CD14-positive monocyte (primary cell): ENCODE data around the gene LMO7. TPM values are rescaled to one million over a fixed set of nuclear protein-coding genes. Genes with fewer than 3 reads are reported as not detected.

Experiments
- DNase-seq, 3 donors: peaks; one replicate each; pipeline ENCODE4 v3.0.0-alpha.2; 2011 to 2022
- H2AFZ ChIP-seq: 2 replicates; pipeline ENCODE4 v1.6.0; 2012; ENCODE audit warnings: mild to moderate bottlenecking, low read depth, low read length, inconsistent platforms; ENCODE audit not compliant: insufficient read depth, poor library complexity, severe bottlenecking
- H3K27ac ChIP-seq, 2 donors: 1 replicate in 1 of 2; 2 replicates in 1 of 2; pipeline ENCODE4 v1.5.1; 2012 to 2013; ENCODE audit warnings: low read length in 2 of 2, control low read depth in 1 of 2, inconsistent platforms in 1 of 2, low read depth in 1 of 2, mild to moderate bottlenecking in 1 of 2
- H3K27me3 ChIP-seq, 2 donors: one replicate each; pipeline versions ENCODE4 v1.6.0 to v1.6.1; 2011 to 2013; ENCODE audit warnings: low read length in 2 of 2; ENCODE audit not compliant: control insufficient read depth in 2 of 2, insufficient read depth in 2 of 2
- H3K36me3 ChIP-seq, 2 donors: replicated peaks in 1 of 2; 1 replicate in 1 of 2; 2 replicates in 1 of 2; pipeline versions ENCODE4 v1.5.1 to v1.6.1; 2012 to 2013; ENCODE audit warnings: low read length in 2 of 2, control low read depth in 1 of 2, inconsistent platforms in 1 of 2, mild to moderate bottlenecking in 1 of 2; ENCODE audit not compliant: insufficient read depth in 2 of 2, control insufficient read depth in 1 of 2
- H3K4me1 ChIP-seq, 2 donors: 1 replicate in 1 of 2; 2 replicates in 1 of 2; pipeline versions ENCODE4 v1.5.1 to v1.6.1; 2012 to 2013; ENCODE audit warnings: low read length in 2 of 2, control low read depth in 1 of 2, inconsistent platforms in 1 of 2, mild to moderate bottlenecking in 1 of 2, moderate library complexity in 1 of 2; ENCODE audit not compliant: insufficient read depth in 2 of 2, control insufficient read depth in 1 of 2
- H3K4me2 ChIP-seq: replicated peaks from 2 replicates; pipeline ENCODE3; 2012; ENCODE audit warnings: low read length, moderate library complexity, mild to moderate bottlenecking; ENCODE audit not compliant: poor library complexity, severe bottlenecking; ENCODE audit errors: extremely low read depth
- H3K4me3 ChIP-seq, 3 experiments: fragments of 200-600 bp in 1 of 3; sonication (generic) in 1 of 3; replicated peaks in 1 of 3; 1 replicate in 2 of 3; 2 replicates in 1 of 3; pipeline ENCODE4 v1.5.1; 2011 to 2013; ENCODE audit warnings: low read length in 3 of 3, mild to moderate bottlenecking in 3 of 3, control low read depth in 2 of 3, low read depth in 2 of 3, inconsistent platforms in 1 of 3, moderate library complexity in 1 of 3
- H3K79me2 ChIP-seq: 2 replicates; pipeline ENCODE4 v1.6.0; 2012; ENCODE audit warnings: mild to moderate bottlenecking, control low read depth, inconsistent platforms, low read length, moderate library complexity; ENCODE audit not compliant: insufficient read depth
- H3K9ac ChIP-seq: 2 replicates; pipeline ENCODE4 v1.6.0; 2017; ENCODE audit warnings: low read length, mild to moderate bottlenecking; ENCODE audit not compliant: insufficient read depth, poor library complexity, severe bottlenecking
- H3K9me3 ChIP-seq, 2 donors: replicated peaks in 1 of 2; 1 replicate in 1 of 2; 2 replicates in 1 of 2; pipeline versions ENCODE4 v1.5.1 to v1.6.1; 2012 to 2013; ENCODE audit warnings: low read length in 2 of 2, control low read depth in 1 of 2; ENCODE audit not compliant: control insufficient read depth in 1 of 2, insufficient read depth in 1 of 2
- H4K20me1 ChIP-seq: 2 replicates; pipeline ENCODE4 v1.6.0; 2012; ENCODE audit warnings: mild to moderate bottlenecking, low read length, control low read depth, moderate library complexity; ENCODE audit not compliant: insufficient read depth
- H3K27ac Mint-ChIP-seq, 7 donors: one replicate each; pipeline ENCODE4 v1.8.0; 2020; ENCODE audit warnings: mild to moderate bottlenecking in 7 of 7, mixed read lengths in 7 of 7, moderate library complexity in 6 of 7, inconsistent platforms in 2 of 7
- H3K27me3 Mint-ChIP-seq, 3 donors: one replicate each; pipeline ENCODE4 v1.8.0; 2021 to 2022; ENCODE audit warnings: low read depth in 3 of 3, mild to moderate bottlenecking in 3 of 3, mixed read lengths in 3 of 3, moderate library complexity in 3 of 3, inconsistent platforms in 1 of 3
- H3K36me3 Mint-ChIP-seq, 2 donors: one replicate each; pipeline ENCODE4 v1.8.0; 2020; ENCODE audit warnings: mixed read lengths in 2 of 2, inconsistent platforms in 1 of 2, mild to moderate bottlenecking in 1 of 2
- H3K4me1 Mint-ChIP-seq: one replicate; pipeline ENCODE4 v1.8.0; 2020; ENCODE audit warnings: mild to moderate bottlenecking, mixed read lengths
- H3K4me3 Mint-ChIP-seq, 2 donors: one replicate each; pipeline ENCODE4 v1.8.0; 2020; ENCODE audit warnings: mild to moderate bottlenecking in 2 of 2, mixed read lengths in 2 of 2, moderate library complexity in 1 of 2
- H3K9me3 Mint-ChIP-seq, 7 donors: one replicate each; pipeline ENCODE4 v1.8.0; 2020 to 2022; ENCODE audit warnings: mixed read lengths in 7 of 7, mild to moderate bottlenecking in 6 of 7, moderate library complexity in 6 of 7, inconsistent platforms in 2 of 7
- CTCF ChIP-seq: fragments of 200-600 bp; IDR thresholded peaks from one replicate; pipeline ENCODE4 v1.8.0; 2022; ENCODE audit warnings: antibody characterized with exemption, mild to moderate bottlenecking
- WGBS: methylation state at CpG from one replicate; pipeline ENCODE4 v1.1.5; 2013; ENCODE audit warnings: missing lambda C conversion rate; ENCODE audit not compliant: insufficient coverage; 5-methylcytosine and 5-hydroxymethylcytosine counted together
- intact Hi-C, 2 donors: fragments of 100-400 bp; cut with micrococcal nuclease; formaldehyde crosslinking; loops; one replicate each; pipeline versions ENCODE4 v1.15.0 to v1.15.1; 2023
- polyA plus RNA-seq, 3 donors: library from polyadenylated mRNA; depleted of rRNA in 1 of 3; unstranded in 2 of 3; stranded (reverse) in 1 of 3; fragments of 300-500 nt in 2 of 3; fragments of >200 nt in 1 of 3; fragmentation: Illumina TruSeq in 2 of 3; gene quantifications; 1 replicate in 2 of 3; 2 replicates in 1 of 3; pipeline ENCODE4 v1.2.3, GENCODE V29; 2012 to 2021

The LMO7 gene
- polyA plus RNA-seq, 3 donors: 0.79 to 1.6 (median 0.90) TPM

- Mint-ChIP-seq H3K4me3 (no peak overlapping the region), H3K36me3 (no peaks in the 10 kb centered on the region), H3K4me1 (no peaks in the 10 kb centered on the region), H3K27ac (no peak overlapping the region), H3K9me3 (peaks cover 0 to 6% (median 1%) of the 10 kb centered on the region in 7 donors), H3K27me3 (peaks cover 0 to 1% (median under 1%) of the 10 kb centered on the region in 3 donors)
- Histone ChIP-seq H3K9ac (no peak overlapping the region), H3K4me3 (no peak overlapping the region), H2AFZ (no peak overlapping the region), H3K9me3 (no peaks in the 10 kb centered on the region), H3K27me3 (no peaks in the 10 kb centered on the region), H3K36me3 (no peaks in the 10 kb centered on the region), H3K4me1 (no peaks in the 10 kb centered on the region), H3K27ac (no peak overlapping the region), H4K20me1 (no peaks in the 10 kb centered on the region), H3K4me2 (no peak overlapping the region), H3K79me2 (no peaks in the 10 kb centered on the region)
- no CpG with 5 or more reads among the region's 2 CpGs for WGBS
- no peak for DNase-seq
- intact Hi-C loops: no loop called here
- no peak for TF ChIP-seq CTCF
Observed at GRCh38 chr13:75901501-75901900, 265.4 kb downstream of the LMO7 start.

- Histone ChIP-seq H2AFZ (no peak overlapping the region), H3K4me1 (no peaks in the 10 kb centered on the region), H3K27ac (no peak overlapping the region), H3K4me2 (no peak overlapping the region), H3K4me3 (no peak overlapping the region), H3K9me3 (no peaks in the 10 kb centered on the region), H3K79me2 (no peaks in the 10 kb centered on the region), H4K20me1 (no peaks in the 10 kb centered on the region), H3K27me3 (no peaks in the 10 kb centered on the region), H3K36me3 (no peaks in the 10 kb centered on the region), H3K9ac (no peak overlapping the region)
- Mint-ChIP-seq H3K4me1 (no peaks in the 10 kb centered on the region), H3K36me3 (no peaks in the 10 kb centered on the region), H3K27ac (no peak overlapping the region), H3K9me3 (peaks cover 0 to 4% (median 4%) of the 10 kb centered on the region in 7 donors), H3K4me3 (no peak overlapping the region), H3K27me3 (peaks cover 0 to 3% (median 1%) of the 10 kb centered on the region in 3 donors)
- no peak for TF ChIP-seq CTCF
- intact Hi-C loops: no loop called here
- no peak for DNase-seq
- 83% methylated on average over 1 of the region's 8 CpGs for WGBS
Observed at GRCh38 chr13:75902166-75903104, 266.3 kb downstream of the LMO7 start.
